ENCODE measurements around the gene CCDC69. TPM values are rescaled to one million over a fixed set of nuclear protein-coding genes. Genes with fewer than 3 reads are reported as not detected.

The CCDC69 gene
- total RNA-seq, 1 donor from 2014 or later, result 1.2 TPM

DNA sequence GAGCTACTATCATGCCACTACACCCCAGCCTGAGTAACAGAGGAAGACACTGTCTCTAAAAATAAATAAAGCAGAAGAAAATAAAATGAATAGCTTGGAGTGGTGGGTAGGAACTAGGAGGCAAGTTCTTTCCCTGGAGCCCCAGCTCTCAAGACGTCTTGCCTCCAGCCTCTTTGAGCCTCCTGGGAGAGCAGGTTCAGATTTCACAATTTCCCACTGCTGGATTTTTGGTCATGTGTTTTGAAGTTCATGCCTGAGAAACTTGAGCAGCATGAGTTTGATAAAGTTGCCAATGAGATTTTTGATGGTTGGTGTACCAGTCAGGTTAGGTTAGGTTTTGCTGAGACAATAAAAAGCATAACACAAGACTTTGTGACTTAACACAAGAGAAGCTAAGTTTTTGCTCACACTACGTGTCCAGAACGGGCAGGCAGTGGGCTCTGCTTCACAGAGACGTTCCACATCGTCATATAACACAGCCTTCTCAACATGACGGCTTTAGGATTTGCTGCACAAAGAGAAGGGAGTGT, 4.1 kb upstream of the CCDC69 start:
- Mint-ChIP-seq H3K27ac (ENCODE audit: unreplicated experiment) (no peak overlapping the region), H3K4me3 (ENCODE audit: unreplicated experiment) (no peak overlapping the region), H3K9me3 (ENCODE audit: unreplicated experiment) (no peaks in the 10 kb centered on the region), H3K36me3 (ENCODE audit: low read depth, unreplicated experiment) (no peaks in the 10 kb centered on the region), H3K27me3 (ENCODE audit: unreplicated experiment) (no peaks in the 10 kb centered on the region), H3K4me1 (ENCODE audit: unreplicated experiment) (no peaks in the 10 kb centered on the region)
- DNase-seq (ENCODE audit: low spot score), result no peak
- TF ChIP-seq, protein P1, sequence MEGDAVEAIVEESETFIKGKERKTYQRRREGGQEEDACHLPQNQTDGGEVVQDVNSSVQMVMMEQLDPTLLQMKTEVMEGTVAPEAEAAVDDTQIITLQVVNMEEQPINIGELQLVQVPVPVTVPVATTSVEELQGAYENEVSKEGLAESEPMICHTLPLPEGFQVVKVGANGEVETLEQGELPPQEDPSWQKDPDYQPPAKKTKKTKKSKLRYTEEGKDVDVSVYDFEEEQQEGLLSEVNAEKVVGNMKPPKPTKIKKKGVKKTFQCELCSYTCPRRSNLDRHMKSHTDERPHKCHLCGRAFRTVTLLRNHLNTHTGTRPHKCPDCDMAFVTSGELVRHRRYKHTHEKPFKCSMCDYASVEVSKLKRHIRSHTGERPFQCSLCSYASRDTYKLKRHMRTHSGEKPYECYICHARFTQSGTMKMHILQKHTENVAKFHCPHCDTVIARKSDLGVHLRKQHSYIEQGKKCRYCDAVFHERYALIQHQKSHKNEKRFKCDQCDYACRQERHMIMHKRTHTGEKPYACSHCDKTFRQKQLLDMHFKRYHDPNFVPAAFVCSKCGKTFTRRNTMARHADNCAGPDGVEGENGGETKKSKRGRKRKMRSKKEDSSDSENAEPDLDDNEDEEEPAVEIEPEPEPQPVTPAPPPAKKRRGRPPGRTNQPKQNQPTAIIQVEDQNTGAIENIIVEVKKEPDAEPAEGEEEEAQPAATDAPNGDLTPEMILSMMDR (IDR thresholded peaks at IDR 0.05; ENCODE audit: unreplicated experiment), result no peak

DNA sequence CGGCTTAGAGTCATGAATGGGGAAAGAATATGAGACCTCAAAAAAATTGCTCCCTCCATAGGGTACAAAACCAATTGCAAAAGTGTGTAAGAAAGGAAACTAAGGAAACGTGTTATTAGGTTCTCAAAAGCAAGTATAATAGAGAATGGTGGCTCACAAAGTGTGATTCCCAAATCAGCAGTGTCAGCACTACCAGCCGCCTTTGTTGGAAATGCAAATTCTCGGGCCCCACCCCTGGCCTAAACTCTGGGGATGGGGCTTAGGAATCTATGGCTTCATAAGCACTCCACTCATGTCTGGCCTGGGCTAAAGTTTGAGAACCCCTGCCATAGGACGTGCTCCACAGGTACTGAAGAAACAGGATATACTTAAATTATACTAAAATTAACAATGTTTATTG, 1.6 kb upstream of the CCDC69 start:
- Mint-ChIP-seq H3K9me3 (ENCODE audit: unreplicated experiment) (no peaks in the 10 kb centered on the region), H3K27ac (ENCODE audit: unreplicated experiment) (no peak overlapping the region), H3K4me3 (ENCODE audit: unreplicated experiment) (no peak overlapping the region), H3K4me1 (ENCODE audit: unreplicated experiment) (no peaks in the 10 kb centered on the region), H3K36me3 (ENCODE audit: low read depth, unreplicated experiment) (no peaks in the 10 kb centered on the region), H3K27me3 (ENCODE audit: unreplicated experiment) (peaks cover 5% of the 10 kb centered on the region)
- TF ChIP-seq, protein P1 (IDR thresholded peaks at IDR 0.05; ENCODE audit: unreplicated experiment), result no peak
- DNase-seq (ENCODE audit: low spot score), result no peak

DNA sequence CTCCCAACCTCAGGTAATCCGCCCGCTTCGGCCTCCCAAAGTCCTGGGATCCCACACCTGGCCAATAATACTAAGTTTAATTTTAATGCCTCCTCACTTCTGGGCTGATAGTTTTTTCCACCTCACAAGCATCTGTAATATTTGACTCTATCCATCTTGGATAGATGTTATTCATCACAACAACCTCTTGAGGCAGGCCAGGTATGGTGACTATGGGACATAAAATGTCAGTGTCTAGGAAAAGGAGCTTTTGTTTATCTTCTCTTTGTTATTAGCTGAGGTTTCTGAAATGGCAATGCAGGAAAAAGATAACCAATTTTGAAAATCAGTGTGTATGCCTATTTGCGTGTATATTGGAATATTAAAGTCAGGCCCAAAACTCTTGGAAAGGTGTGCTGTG, 1.2 kb upstream of the CCDC69 start:
- Mint-ChIP-seq H3K9me3 (ENCODE audit: unreplicated experiment) (no peaks in the 10 kb centered on the region), H3K27ac (ENCODE audit: unreplicated experiment) (no peak overlapping the region), H3K36me3 (ENCODE audit: low read depth, unreplicated experiment) (no peaks in the 10 kb centered on the region), H3K4me1 (ENCODE audit: unreplicated experiment) (no peaks in the 10 kb centered on the region), H3K4me3 (ENCODE audit: unreplicated experiment) (no peak overlapping the region), H3K27me3 (ENCODE audit: unreplicated experiment) (peaks cover 5% of the 10 kb centered on the region)
- DNase-seq (ENCODE audit: low spot score), result no peak
- TF ChIP-seq, protein P1 (IDR thresholded peaks at IDR 0.05; ENCODE audit: unreplicated experiment), result no peak

DNA sequence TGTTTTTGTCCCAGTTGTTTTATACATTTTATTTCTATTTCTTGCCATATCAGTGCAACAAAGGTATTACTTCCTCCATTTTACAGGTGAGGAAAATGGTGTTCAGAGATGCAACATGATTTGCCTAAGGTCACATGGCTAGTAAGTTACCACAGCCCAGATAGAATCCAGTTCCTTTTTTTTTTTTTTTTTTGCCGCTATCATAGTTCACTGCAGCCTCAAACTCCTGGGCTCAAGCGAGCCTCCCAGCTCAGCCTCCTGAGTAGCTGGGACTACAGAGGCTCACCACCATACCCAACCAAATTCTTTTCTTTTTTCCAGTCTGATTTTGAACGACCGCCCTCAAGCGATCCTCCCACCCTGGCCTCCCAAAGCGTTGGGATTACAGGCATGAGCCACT, 480 bp upstream of the CCDC69 start:
- H3K4me1 Mint-ChIP-seq (ENCODE audit: unreplicated experiment), result no peaks in the 10 kb centered on the region
- no peaks in the 10 kb centered on the region for H3K36me3 Mint-ChIP-seq (ENCODE audit: low read depth, unreplicated experiment)
- peaks cover 6% of the 10 kb centered on the region for H3K27me3 Mint-ChIP-seq (ENCODE audit: unreplicated experiment)
- no peak overlapping the region for H3K4me3 Mint-ChIP-seq (ENCODE audit: unreplicated experiment)
- DNase-seq (ENCODE audit: low spot score), result no peak
- H3K9me3 Mint-ChIP-seq (ENCODE audit: unreplicated experiment), result no peaks in the 10 kb centered on the region
- H3K27ac Mint-ChIP-seq (ENCODE audit: unreplicated experiment), result no peak overlapping the region
- TF ChIP-seq, protein P1 (IDR thresholded peaks at IDR 0.05; ENCODE audit: unreplicated experiment), result no peak

DNA sequence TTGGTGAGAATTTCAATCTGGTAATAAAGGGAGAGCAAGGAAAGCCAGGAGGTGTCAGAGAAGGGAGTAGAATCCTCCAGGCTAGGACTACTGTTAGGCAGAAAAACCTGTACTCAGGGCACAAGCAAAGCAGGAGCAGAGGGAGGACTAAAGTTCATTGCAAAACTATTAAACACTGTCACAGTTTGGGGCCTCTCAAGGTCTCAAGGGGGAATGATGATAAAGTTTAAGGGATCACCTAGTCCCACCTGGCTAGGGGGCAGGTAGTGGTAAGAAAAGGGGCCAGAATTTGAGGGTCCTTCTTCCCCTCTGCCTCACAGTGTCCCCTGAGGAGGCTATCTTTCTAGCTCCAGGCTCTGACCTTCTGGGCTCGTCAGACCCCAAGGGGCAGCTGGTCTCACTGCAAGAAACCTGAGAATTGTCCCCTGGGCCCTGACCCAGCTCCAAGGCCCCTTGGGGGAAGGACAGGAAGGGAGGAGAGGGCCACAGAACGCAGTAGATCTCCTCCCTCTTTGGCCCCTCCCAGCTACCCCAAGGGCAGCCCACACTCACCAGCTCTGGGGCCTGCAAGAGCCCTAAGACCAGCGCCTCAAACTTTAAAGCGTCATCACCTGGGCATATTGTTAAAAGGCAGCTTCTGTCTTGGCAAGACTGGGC, 974 bp downstream of the CCDC69 start:
- no peak for DNase-seq (ENCODE audit: low spot score)
- Mint-ChIP-seq H3K9me3 (ENCODE audit: unreplicated experiment) (no peaks in the 10 kb centered on the region), H3K4me1 (ENCODE audit: unreplicated experiment) (no peaks in the 10 kb centered on the region), H3K27ac (ENCODE audit: unreplicated experiment) (no peak overlapping the region), H3K27me3 (ENCODE audit: unreplicated experiment) (peaks cover 12% of the 10 kb centered on the region), H3K4me3 (ENCODE audit: unreplicated experiment) (peak overlapping the region; percentile 17), H3K36me3 (ENCODE audit: low read depth, unreplicated experiment) (no peaks in the 10 kb centered on the region)
- TF ChIP-seq, protein P1 (IDR thresholded peaks at IDR 0.05; ENCODE audit: unreplicated experiment), result no peak

Measured in endothelial cell (in vitro differentiated cells).